HepG2 (cell line): Measurements from ENCODE around the gene SEMA3E. TPM values are rescaled to one million over a fixed set of nuclear protein-coding genes. Genes with fewer than 3 reads are reported as not detected.

Experiments
- ATAC-seq: fragments of 200-7000 bp; cut with Tn5 transposase; 3 replicates; pipeline ENCODE4 v1.9.1; 2020; ENCODE audit warnings: mild to moderate bottlenecking, moderate library complexity
- BruUV-seq: library from RNA; stranded (reverse); fragments of 400-500 nt; replicated peaks from 2 replicates; lab custom pipeline; 2021; lab: Mats Ljungman, UMichigan
- CTCF ChIA-PET: fragments of 300-600 bp; formaldehyde crosslinking; extraction: SDS; loops from one replicate; lab custom pipeline; 2021; ENCODE audit warnings: low total read pairs, inconsistent platforms, low intra/inter-chr PET ratio; lab: Yijun Ruan, JAX
- POLR2A ChIA-PET: fragments of 350-600 bp; sonication (Branson Sonifier 250); formaldehyde crosslinking; loops from one replicate; lab custom pipeline; 2020; ENCODE audit warnings: antibody characterized with exemption, inconsistent platforms; lab: Yijun Ruan, JAX
- DNase-seq: peaks from one replicate; pipeline ENCODE4 v3.0.0-alpha.2; 2015; ENCODE audit warnings: low spot score
- FAIRE-seq: peaks from 3 replicates; lab custom pipeline; 2011; peaks lifted over from hg19 to GRCh38; lab: Jason Lieb, UNC
- H2AFZ ChIP-seq: one replicate; pipeline ENCODE4 v1.6.1; 2011; ENCODE audit warnings: low read length, inconsistent platforms
- H3K27ac ChIP-seq: fragments of 300-600 bp; 3 replicates; pipeline ENCODE4 v1.8.0; 2011; ENCODE audit warnings: mixed run types, mild to moderate bottlenecking, mixed read lengths, low read length, inconsistent platforms; ENCODE audit not compliant: insufficient read depth; ENCODE audit errors: extremely low read length
- H3K27me3 ChIP-seq, 2 experiments: fragments of 200-600 bp in 1 of 2; 2 replicates in 1 of 2; 3 replicates in 1 of 2; pipeline versions ENCODE4 v1.6.0 to v1.8.0; 2011; ENCODE audit warnings: low read length in 2 of 2, mild to moderate bottlenecking in 2 of 2, moderate library complexity in 2 of 2, inconsistent platforms in 1 of 2; ENCODE audit not compliant: insufficient read depth in 2 of 2, control insufficient read depth in 1 of 2
- H3K36me3 ChIP-seq, 2 experiments: fragments of 200-600 bp in 1 of 2; replicated peaks in 1 of 2; 2 replicates in 1 of 2; 3 replicates in 1 of 2; pipeline versions ENCODE4 v1.5.1 to v1.8.0; 2011; ENCODE audit warnings: low read length in 2 of 2, inconsistent platforms in 1 of 2; ENCODE audit not compliant: insufficient read depth in 2 of 2, control insufficient read depth in 1 of 2
- H3K4me1 ChIP-seq: 2 replicates; pipeline ENCODE4 v1.5.1; 2012; ENCODE audit warnings: low read length, inconsistent platforms; ENCODE audit not compliant: insufficient read depth
- H3K4me2 ChIP-seq: 2 replicates; pipeline ENCODE4 v1.6.0; 2011; ENCODE audit warnings: low read depth, low read length, inconsistent platforms
- H3K4me3 ChIP-seq, 3 experiments: fragments of 200-600 bp in 1 of 3; sonication (generic), shearing (Covaris generic) in 1 of 3; replicated peaks in 1 of 3; 2 replicates each; pipeline ENCODE4 v1.5.1; 2011 to 2016; ENCODE audit warnings: low read length in 3 of 3, inconsistent platforms in 2 of 3, low read depth in 2 of 3, mild to moderate bottlenecking in 2 of 3, control low read depth in 1 of 3, mixed read lengths in 1 of 3; ENCODE audit not compliant: insufficient read depth in 1 of 3
- H3K79me2 ChIP-seq: one replicate; pipeline ENCODE4 v1.6.1; 2011; ENCODE audit warnings: low read length, inconsistent platforms; ENCODE audit not compliant: insufficient read depth
- H3K9ac ChIP-seq: 2 replicates; pipeline ENCODE4 v1.6.0; 2011; ENCODE audit warnings: mild to moderate bottlenecking, low read depth, low read length, inconsistent platforms; ENCODE audit not compliant: insufficient read depth
- H3K9me3 ChIP-seq: 2 replicates; pipeline ENCODE4 v1.5.1; 2012; ENCODE audit warnings: mild to moderate bottlenecking, low read length
- H4K20me1 ChIP-seq: 2 replicates; pipeline ENCODE4 v1.6.0; 2011; ENCODE audit warnings: inconsistent platforms, mild to moderate bottlenecking, low read length, moderate library complexity; ENCODE audit not compliant: insufficient read depth
- ATF2 ChIP-seq: sonication (generic); formaldehyde crosslinking; IDR thresholded peaks from 2 replicates; pipeline ENCODE4 v1.4.0; 2020; ENCODE audit warnings: missing genetic modification reagents
- ELF3 ChIP-seq: IDR thresholded peaks from 2 replicates; pipeline ENCODE4 v1.6.1; 2016; ENCODE audit warnings: missing genetic modification reagents, missing compliant biosample characterization
- FOXA1 ChIP-seq, 2 experiments: fragments of 450-650 bp in 1 of 2; sonication (generic) in 1 of 2; formaldehyde crosslinking in 1 of 2; IDR thresholded peaks; 2 replicates each; pipeline versions ENCODE4 v1.4.0 to v1.6.1; 2016 to 2020; ENCODE audit warnings: missing genetic modification reagents in 1 of 2
- HMGA1 ChIP-seq: sonication (generic); formaldehyde crosslinking; conservative IDR thresholded peaks from 2 replicates; pipeline ENCODE4 v1.4.0; 2020; ENCODE audit warnings: missing genetic modification reagents
- MATR3 ChIP-seq: sonication (generic); formaldehyde crosslinking; IDR thresholded peaks from 2 replicates; pipeline ENCODE4 v1.4.0; 2020; ENCODE audit warnings: missing genetic modification reagents
- PBX3 ChIP-seq: sonication (generic); formaldehyde crosslinking; IDR thresholded peaks from 2 replicates; pipeline ENCODE4 v1.8.1; 2023; ENCODE audit warnings: missing genetic modification reagents, inconsistent platforms, borderline replicate concordance
- RBM22 ChIP-seq: fragments of 200-400 bp; formaldehyde crosslinking; optimal IDR thresholded peaks from 2 replicates; pipeline ENCODE3; 2017; ENCODE audit warnings: mild to moderate bottlenecking, low read length, moderate library complexity
- SMARCE1 ChIP-seq: fragments of 450-650 bp; IDR thresholded peaks from 2 replicates; pipeline ENCODE4 v1.6.1; 2017; ENCODE audit warnings: borderline replicate concordance
- ZNF18 ChIP-seq: sonication (generic); formaldehyde crosslinking; IDR thresholded peaks from 2 replicates; pipeline ENCODE4 v1.8.0; 2022; ENCODE audit warnings: mild to moderate bottlenecking, missing genetic modification reagents; ENCODE audit not compliant: insufficient replicate concordance
- ZNF510 ChIP-seq: sonication (generic); formaldehyde crosslinking; IDR thresholded peaks from 2 replicates; pipeline ENCODE4 v1.4.0; 2020; ENCODE audit warnings: low read depth, mild to moderate bottlenecking, missing genetic modification reagents
- WGBS: methylation state at CpG from one replicate; pipeline ENCODE4 v1.1.6; 2017; ENCODE audit warnings: low lambda C conversion rate; 5-methylcytosine and 5-hydroxymethylcytosine counted together
- in situ Hi-C: cut with HindIII; loops from 2 replicates; pipeline ENCODE4 v1.10.0; 2017; ENCODE audit warnings: low pct_unique_long_range_greater_than_20kb; ENCODE audit not compliant: extremely low pct_ligation_motif_present
- intact Hi-C: fragments of 100-400 bp; cut with micrococcal nuclease; formaldehyde crosslinking; loops from one replicate; pipeline ENCODE4 v1.10.0; 2022; ENCODE audit not compliant: unreplicated experiment
- polyA plus RNA-seq, 8 experiments: library from polyadenylated mRNA; depleted of rRNA in 3 of 8; stranded (reverse) in 7 of 8; unstranded in 1 of 8; fragments of >200 nt; fragmentation: Illumina TruSeq in 4 of 8; extraction: Trizol in 4 of 8; gene quantifications; 2 replicates each; pipeline versions ENCODE4 v1.2.1 to v1.2.3, GENCODE V29; 2011 to 2016; ENCODE audit warnings: low read depth in 4 of 8, missing spikeins in 1 of 8, mixed read lengths in 1 of 8; ENCODE audit not compliant: insufficient read depth in 1 of 8
- total RNA-seq, 5 experiments: library from RNA; depleted of rRNA; stranded (reverse); fragments of >200 nt; fragmentation: Illumina TruSeq; extraction: Trizol; gene quantifications; 2 replicates each; pipeline ENCODE4 v1.2.3, GENCODE V29; 2016; ENCODE audit warnings: low read depth in 1 of 5
- TF ChIP-seq, protein P1 (sequence below): sonication (generic); formaldehyde crosslinking; IDR thresholded peaks from 2 replicates; pipeline ENCODE4 v1.4.0; 2020; ENCODE audit warnings: missing genetic modification reagents, mild to moderate bottlenecking, borderline replicate concordance
- TF ChIP-seq, protein P2 (sequence below): sonication (generic); formaldehyde crosslinking; IDR thresholded peaks from 2 replicates; pipeline ENCODE4 v1.4.0; 2020; ENCODE audit warnings: mild to moderate bottlenecking, missing genetic modification reagents
- TF ChIP-seq, protein P3 (sequence below): sonication (generic); formaldehyde crosslinking; IDR thresholded peaks from 2 replicates; pipeline ENCODE4 v1.5.1; 2020; ENCODE audit warnings: missing genetic modification reagents, mild to moderate bottlenecking, borderline replicate concordance

SEMA3E gene
- total and polyA plus RNA-seq, 2 of the 13 experiments (the other 11 are each of a cell fraction or from before 2014, with no cell fraction given): not detected

GRCh38 chr7:83695128-83695960 is 46.4 kb upstream of the SEMA3E start:
- Histone ChIP-seq H2AFZ (no peak overlapping the region), H3K27me3 (no peaks in the 10 kb centered on the region), H3K27ac (no peak overlapping the region), H3K4me3 (no peak overlapping the region), H4K20me1 (no peaks in the 10 kb centered on the region), H3K9me3 (no peaks in the 10 kb centered on the region), H3K4me2 (no peak overlapping the region), H3K4me1 (0 out of 2 replicates have a peak, but pooled peaks cover 9% of the 10 kb centered on the region), H3K36me3 (no peaks in the 10 kb centered on the region), H3K79me2 (no peaks in the 10 kb centered on the region), H3K9ac (no peak overlapping the region)
- BruUV-seq: no TSS peak
- intact Hi-C loops: no loop called here
- POLR2A ChIA-PET: no interaction called here
- ATAC-seq (no peak), DNase-seq (no peak), FAIRE-seq (no peak)
- CTCF ChIA-PET: no interaction called here
- in situ Hi-C loops: no loop called here
- WGBS: 47% methylated on average over 3 of the region's 3 CpGs
- TF ChIP-seq MATR3 (CRISPR knock-in tag): no peak
- no peak for TF ChIP-seq PBX3
- no peak for TF ChIP-seq ELF3 (CRISPR knock-in tag)
- no peak for TF ChIP-seq SMARCE1
- no peak for TF ChIP-seq FOXA1 (IDR thresholded peaks at IDR 0.05)
- no peak for TF ChIP-seq FOXA1 (CRISPR knock-in tag; IDR thresholded peaks at IDR 0.05)
- no peak for TF ChIP-seq ZNF510
- TF ChIP-seq ZNF18 (CRISPR knock-in tag): no peak
- TF ChIP-seq RBM22: no peak
- no peak for TF ChIP-seq ATF2
- no peak for TF ChIP-seq HMGA1 (CRISPR knock-in tag)
- TF ChIP-seq, protein P1, sequence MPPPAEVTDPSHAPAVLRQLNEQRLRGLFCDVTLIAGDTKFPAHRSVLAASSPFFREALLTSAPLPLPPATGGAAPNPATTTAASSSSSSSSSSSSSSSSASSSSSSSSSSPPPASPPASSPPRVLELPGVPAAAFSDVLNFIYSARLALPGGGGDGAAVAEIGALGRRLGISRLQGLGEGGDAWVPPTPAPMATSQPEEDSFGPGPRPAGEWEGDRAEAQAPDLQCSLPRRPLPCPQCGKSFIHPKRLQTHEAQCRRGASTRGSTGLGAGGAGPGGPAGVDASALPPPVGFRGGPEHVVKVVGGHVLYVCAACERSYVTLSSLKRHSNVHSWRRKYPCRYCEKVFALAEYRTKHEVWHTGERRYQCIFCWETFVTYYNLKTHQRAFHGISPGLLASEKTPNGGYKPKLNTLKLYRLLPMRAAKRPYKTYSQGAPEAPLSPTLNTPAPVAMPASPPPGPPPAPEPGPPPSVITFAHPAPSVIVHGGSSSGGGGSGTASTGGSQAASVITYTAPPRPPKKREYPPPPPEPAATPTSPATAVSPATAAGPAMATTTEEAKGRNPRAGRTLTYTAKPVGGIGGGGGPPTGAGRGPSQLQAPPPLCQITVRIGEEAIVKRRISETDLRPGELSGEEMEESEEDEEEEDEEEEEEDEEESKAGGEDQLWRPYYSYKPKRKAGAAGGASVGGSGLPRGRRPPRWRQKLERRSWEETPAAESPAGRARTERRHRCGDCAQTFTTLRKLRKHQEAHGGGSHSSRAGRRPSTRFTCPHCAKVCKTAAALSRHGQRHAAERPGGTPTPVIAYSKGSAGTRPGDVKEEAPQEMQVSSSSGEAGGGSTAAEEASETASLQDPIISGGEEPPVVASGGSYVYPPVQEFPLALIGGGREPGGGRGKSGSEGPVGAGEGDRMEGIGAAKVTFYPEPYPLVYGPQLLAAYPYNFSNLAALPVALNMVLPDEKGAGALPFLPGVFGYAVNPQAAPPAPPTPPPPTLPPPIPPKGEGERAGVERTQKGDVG (CRISPR knock-in tag): no peak
- TF ChIP-seq, protein P2, sequence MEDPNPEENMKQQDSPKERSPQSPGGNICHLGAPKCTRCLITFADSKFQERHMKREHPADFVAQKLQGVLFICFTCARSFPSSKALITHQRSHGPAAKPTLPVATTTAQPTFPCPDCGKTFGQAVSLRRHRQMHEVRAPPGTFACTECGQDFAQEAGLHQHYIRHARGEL (CRISPR knock-in tag): no peak
- TF ChIP-seq, protein P3, sequence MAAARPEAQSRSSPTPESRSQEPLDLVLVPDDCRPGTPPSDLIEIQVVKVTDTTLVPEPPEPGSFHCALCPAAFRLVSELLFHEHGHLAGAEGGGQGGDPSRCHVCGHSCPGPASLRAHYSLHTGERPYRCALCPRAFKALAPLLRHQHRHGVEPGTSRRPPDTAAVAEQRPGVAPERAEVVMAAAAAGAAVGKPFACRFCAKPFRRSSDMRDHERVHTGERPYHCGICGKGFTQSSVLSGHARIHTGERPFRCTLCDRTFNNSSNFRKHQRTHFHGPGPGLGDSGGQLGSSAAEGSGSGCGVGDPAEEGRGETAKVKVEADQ (CRISPR knock-in tag): no peak
